Myocyte (in vitro differentiated cells): ENCODE results near the gene PEX12. TPM values are rescaled to one million over a fixed set of nuclear protein-coding genes. Genes with fewer than 3 reads are reported as not detected.
"Not testable (repeated sequence)": the region's sequence is repeated elsewhere in the genome, so short reads cannot be mapped to it uniquely, and the experiment has no call there.

ENCODE experiments used
- DNase-seq: peaks from one replicate; pipeline ENCODE4 v3.0.0-alpha.2; 2012; ENCODE audit warnings: low read depth
- total RNA-seq: library from RNA; depleted of rRNA; stranded (reverse); fragments of >200 nt; gene quantifications from 2 replicates; pipeline ENCODE4 v1.2.3, GENCODE V29; 2014

The PEX12 gene
- total RNA-seq, 1 donor from 2014 or later: 12.4 TPM

DNA sequence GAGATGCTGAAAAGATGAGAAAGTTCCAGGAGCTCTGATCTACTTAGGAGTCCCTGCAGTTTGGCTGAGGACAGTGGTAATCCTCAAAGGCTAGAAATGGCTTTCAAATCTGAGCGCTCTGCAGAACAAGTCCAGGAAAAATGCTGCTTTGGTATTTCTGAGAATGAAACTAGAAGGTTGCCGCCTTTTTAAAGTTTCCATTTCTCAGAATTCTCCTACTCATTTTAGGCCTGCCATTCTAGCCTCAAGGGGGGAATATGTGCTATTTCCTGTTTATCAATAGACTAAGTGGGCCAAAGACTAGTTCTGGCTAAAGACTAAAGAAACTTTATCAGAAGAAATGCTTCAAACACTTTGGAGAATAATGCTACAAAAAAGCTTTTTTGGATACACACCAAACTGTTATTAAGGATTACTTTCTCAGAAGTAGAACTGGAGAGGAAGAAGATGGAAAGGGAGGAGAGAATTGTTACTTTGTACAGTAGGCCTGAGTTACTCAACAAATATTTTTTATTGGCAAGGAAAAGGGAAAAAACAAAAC, 40.7 kb downstream of the PEX12 start, which contains the start of gene SLFN12L:
SLFN12L (minus strand) TSS at position 78 of the 541 bp plus-strand sequence. CDS start 15,314 bp downstream, outside the sequence.
- no peak for DNase-seq

DNA sequence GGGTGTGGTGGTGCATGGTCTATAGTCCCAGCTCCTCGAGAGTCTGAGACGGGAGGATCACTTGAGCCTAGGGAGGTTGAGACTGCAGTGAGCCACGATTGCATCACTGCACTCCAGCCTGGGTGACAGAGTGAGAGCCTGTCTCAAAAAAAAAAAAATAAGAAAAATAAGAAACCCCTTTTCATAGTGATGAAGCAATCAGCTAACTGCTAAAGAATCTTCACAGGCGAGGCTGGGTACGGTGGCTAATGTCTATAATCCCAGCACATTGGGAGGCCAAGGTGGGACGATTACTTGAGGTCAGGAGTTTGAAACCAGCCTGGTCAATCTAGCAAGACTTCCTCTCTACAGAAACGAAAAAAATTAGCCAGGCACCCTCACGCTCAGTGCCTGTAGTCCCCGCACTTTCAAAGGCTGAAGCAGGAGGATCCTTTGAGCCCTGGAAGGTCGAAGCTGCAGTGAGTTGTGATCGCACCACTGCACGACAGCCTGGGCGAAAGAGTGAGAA, 41.7 kb downstream of the PEX12 start:
- DNase-seq: no peak

DNA sequence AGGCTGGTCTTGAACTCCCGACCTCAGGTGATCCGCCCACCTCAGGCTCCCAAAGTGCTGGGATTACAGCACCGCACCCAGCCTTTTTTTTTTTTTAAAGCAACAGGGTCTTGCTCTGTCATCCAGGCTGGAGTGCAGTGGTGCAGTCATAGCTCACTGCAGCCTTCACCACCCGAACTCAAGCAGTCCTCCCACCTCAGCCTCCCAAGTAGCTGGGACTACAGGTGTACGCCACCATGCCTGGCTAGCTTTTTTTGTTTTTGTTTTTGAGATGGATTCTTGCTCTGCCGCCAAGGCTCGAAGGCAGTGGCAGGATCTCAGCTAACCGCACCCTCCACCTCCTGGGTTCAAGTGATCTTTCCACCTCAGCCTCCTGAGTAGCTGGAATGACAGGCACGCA, 43.0 kb downstream of the PEX12 start:
- DNase-seq: not testable (repeated sequence)

DNA sequence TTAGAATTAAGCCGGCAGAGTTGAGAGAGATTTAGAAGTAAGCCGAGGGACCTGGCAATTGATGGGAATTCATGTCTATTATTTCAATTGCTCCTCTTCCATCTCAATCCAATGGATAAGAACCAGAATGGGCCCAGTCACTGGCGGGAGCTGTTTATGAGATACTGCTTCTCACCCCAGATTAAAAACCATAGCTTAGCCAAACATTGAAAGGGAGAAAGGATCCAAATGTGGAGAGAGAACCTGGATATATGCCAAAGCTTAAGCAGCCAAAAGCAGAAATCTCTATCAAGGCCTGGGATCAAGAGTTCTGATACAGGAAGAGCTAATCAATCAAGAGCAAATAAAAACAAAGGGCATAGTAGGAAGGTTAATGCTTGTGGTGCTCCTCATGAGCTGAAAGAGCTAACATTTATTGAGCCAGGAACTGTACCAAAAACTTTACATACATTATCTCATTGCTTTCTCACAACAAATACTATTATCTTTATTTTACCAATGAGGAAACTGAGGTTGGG, 43.7 kb downstream of the PEX12 start:
- DNase-seq: no peak

- DNase-seq: no peak
Observed at GRCh38 chr17:35531160-35531559, 47.2 kb downstream of the PEX12 start.

DNA sequence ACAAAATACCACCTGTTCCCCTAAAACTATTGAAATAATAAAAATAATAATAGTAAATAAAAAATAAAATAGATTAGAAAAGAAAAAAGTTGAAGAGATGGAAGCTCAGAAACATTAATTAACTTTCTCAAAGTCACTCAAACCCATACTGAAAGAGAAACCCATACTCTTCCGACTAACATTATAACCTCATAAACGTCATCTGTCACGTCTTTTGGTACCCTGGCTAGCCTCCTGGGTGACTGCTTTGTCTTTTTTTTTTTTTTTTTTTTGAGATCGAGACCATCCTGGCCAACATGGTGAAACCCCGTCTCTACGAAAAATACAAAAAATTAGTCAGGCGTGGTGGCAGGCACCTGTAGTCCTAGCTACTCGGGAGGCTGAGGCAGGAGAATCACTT, 48.5 kb downstream of the PEX12 start:
- no peak for DNase-seq

- DNase-seq: not testable (repeated sequence)
Observed at GRCh38 chr17:35529326-35529725, 49.0 kb downstream of the PEX12 start.

Other genes starting within 250 kb of the PEX12 start
- gene SLFN11, start 204.9 kb downstream of the PEX12 start, total RNA-seq: 6.5 and 15.1 TPM in 2 replicates
- 21.3 and 23.1 TPM in 2 replicates for gene SLFN12, start 146.1 kb downstream of the PEX12 start, total RNA-seq
- gene SLFN13, start 129.8 kb downstream of the PEX12 start, total RNA-seq: 0.37 and 1.1 TPM in 2 replicates
- not detected in 2 replicates for gene SLFN12L, start 40.9 kb downstream of the PEX12 start, total RNA-seq
- not detected in 2 replicates for gene SLFN14, start 17.8 kb downstream of the PEX12 start, total RNA-seq
- 47.0 and 52.6 TPM in 2 replicates for gene AP2B1, start 8.8 kb upstream of the PEX12 start, total RNA-seq
- gene RASL10B, start 153.1 kb upstream of the PEX12 start, total RNA-seq: 1.1 and 1.3 TPM in 2 replicates
- 0.08 TPM in 1 of 2 replicates, not detected in the other for gene GAS2L2, start 174.7 kb upstream of the PEX12 start, total RNA-seq
- not detected in 2 replicates for gene C17orf50, start 182.3 kb upstream of the PEX12 start, total RNA-seq
- gene MMP28, start 217.1 kb upstream of the PEX12 start, total RNA-seq: 0.42 and 0.99 TPM in 2 replicates
- gene TAF15, start 230.9 kb upstream of the PEX12 start, total RNA-seq: 25.1 and 25.7 TPM in 2 replicates